Measurements from ENCODE around the gene TSPEAR. TPM values are rescaled to one million over a fixed set of nuclear protein-coding genes. Genes with fewer than 3 reads are reported as not detected.

Gene TSPEAR
- total and polyA plus RNA-seq, 10 donors, result 0.02 to 0.22 (median 0.03) TPM; not detected in 7

DNA sequence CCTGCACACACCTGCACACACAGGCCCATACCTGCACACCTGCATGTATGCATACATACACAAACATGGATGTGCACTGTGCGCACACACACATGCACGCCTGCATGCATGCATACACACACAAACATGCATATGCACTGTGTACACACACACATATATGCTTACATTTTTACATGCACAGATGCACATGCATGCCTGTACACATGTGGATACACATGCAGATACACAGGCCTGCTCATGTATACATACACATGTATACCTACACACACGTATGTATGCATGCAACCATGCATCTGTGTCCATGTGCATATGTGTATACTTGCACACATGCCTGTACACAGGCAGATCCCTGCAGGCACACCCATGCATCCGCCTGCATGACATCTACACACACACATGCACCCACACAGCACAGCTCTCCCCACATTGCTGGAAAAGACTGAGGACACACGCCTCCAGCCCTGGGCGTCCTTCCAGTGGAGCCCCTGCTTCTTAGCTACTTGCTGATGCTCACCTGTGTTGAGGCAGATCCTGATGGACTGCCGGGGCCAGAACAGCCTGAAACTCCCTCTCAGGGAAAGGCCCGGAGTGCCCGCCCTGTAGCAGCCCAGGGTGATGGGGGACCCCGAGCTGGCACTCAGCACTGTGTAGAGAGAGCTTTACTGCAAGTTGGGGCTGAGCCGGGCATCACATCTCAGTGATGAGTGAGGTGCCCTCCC, 200.0 kb downstream of the TSPEAR start:
- Histone ChIP-seq H3K9me3 (no peaks in the 10 kb centered on the region), H3K4me1 (peaks cover 0 to 29% (median 16%) of the 10 kb centered on the region in 6 donors), H3K27ac (no peak overlapping the region), H3K27me3 (replicated peaks in 1 of 7) (peaks cover 0 to 30% (median 0%) of the 10 kb centered on the region in 7 donors), H3K36me3 (no peaks in the 10 kb centered on the region), H3K4me3 (no peak overlapping the region)
- 84 to 92% (median 90%) methylated on average over 7 to 11 of the region's 11 CpGs for WGBS, 5 donors
- no peak for TF ChIP-seq POLR2A (IDR thresholded peaks at IDR 0.05)
- no peak for DNase-seq
- intact Hi-C loops (cut with DNase I; ENCODE audit: low total_unique reads), result loop anchor here (5.0 kb wide), 2 partner anchors 231 to 281 kb away; no protein-coding TSS in a partner anchor

DNA sequence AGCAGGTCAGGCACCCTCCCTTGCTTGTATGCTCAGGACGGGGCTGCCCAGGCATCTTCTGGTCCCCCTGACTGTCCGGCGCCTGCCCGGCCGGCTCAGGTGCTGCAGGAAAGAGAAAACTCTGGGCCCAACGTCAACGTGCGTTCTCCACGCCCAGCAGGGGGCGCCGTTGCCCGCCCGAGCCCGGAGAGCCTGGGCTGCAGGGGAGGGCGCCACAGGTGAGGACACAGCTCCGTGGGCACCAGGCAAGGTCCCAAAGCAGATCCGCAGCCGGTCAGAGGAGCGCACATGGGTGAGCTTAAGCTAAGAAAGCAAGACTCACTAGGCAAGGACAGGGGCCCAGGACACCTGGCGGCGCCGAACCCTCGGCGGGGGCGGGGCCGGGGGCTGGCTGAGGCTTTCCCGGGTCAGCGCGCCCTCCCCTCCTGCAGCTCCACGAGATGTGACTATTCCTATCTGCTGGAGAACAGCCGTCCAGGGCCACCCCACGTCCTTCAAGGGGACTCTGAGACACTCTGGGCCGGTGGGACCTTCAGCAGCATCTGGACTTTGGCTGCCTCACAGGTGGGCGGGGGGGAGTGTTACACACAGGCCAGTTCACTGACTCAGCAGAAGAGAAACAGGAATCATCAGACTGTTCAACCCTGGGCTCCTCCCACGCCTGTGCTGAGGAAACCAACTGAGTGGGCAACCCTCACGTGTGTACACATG, 200.7 kb downstream of the TSPEAR start:
- peaks cover 0 to 30% (median 0%) of the 10 kb centered on the region in 7 donors for H3K27me3 ChIP-seq (replicated peaks in 1 of 7)
- 8 to 22% (median 18%) methylated on average over 14 to 36 of the region's 36 CpGs for WGBS, 5 donors
- intact Hi-C loops (cut with DNase I; ENCODE audit: low total_unique reads), result loop anchor here (5.0 kb wide), 2 partner anchors 232 to 282 kb away; no protein-coding TSS in a partner anchor
- peak in 2 of 3 donors; percentile 50 to 69 for TF ChIP-seq POLR2AphosphoS5 (IDR thresholded peaks at IDR 0.05)
- TF ChIP-seq, protein P1, sequence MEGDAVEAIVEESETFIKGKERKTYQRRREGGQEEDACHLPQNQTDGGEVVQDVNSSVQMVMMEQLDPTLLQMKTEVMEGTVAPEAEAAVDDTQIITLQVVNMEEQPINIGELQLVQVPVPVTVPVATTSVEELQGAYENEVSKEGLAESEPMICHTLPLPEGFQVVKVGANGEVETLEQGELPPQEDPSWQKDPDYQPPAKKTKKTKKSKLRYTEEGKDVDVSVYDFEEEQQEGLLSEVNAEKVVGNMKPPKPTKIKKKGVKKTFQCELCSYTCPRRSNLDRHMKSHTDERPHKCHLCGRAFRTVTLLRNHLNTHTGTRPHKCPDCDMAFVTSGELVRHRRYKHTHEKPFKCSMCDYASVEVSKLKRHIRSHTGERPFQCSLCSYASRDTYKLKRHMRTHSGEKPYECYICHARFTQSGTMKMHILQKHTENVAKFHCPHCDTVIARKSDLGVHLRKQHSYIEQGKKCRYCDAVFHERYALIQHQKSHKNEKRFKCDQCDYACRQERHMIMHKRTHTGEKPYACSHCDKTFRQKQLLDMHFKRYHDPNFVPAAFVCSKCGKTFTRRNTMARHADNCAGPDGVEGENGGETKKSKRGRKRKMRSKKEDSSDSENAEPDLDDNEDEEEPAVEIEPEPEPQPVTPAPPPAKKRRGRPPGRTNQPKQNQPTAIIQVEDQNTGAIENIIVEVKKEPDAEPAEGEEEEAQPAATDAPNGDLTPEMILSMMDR (IDR thresholded peaks at IDR 0.05 in 8 of 11, conservative IDR thresholded peaks at IDR 0.05 in 3 of 11), result peak; percentile 68 to 92 (median 85)
- TF ChIP-seq POLR2A (IDR thresholded peaks at IDR 0.05), result peak in 1 of 3 donors; percentile 6
- peak overlapping the region in 1 of 8 donors; percentile 33 for H3K27ac ChIP-seq
- peaks cover 0 to 29% (median 16%) of the 10 kb centered on the region in 6 donors for H3K4me1 ChIP-seq
- H3K4me3 ChIP-seq, result peak overlapping the region in 5 of 8 donors; percentile 16 to 62 (median 25)
- peak; percentile 94 for DNase-seq
- H3K36me3 ChIP-seq, result no peaks in the 10 kb centered on the region
- no peaks in the 10 kb centered on the region for H3K9me3 ChIP-seq

DNA sequence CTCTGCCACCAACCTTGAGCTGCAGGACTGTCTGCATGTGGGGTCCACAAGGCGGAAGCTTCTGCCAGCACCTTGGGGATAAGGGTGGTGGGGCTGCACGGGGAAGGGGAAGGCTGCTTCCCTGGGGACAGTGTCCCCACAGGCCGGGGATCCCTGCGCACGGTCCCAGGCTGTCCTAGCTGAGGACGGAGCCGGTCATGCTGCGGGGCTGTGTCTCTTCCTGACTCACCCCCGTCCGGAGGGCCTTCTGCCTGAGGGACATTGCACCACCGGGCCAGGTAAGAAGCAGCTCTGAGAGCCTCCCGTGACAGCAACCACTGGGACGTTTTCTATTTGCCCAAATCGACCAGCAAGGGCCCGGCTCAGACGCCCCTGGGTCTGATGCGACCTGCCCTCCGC, 201.3 kb downstream of the TSPEAR start:
- Histone ChIP-seq H3K27me3 (replicated peaks in 1 of 7) (peaks cover 0 to 30% (median 0%) of the 10 kb centered on the region in 7 donors), H3K36me3 (no peaks in the 10 kb centered on the region), H3K27ac (no peak overlapping the region), H3K4me3 (peak overlapping the region in 1 of 8 donors; percentile 62), H3K9me3 (no peaks in the 10 kb centered on the region), H3K4me1 (peaks cover 0 to 29% (median 16%) of the 10 kb centered on the region in 6 donors)
- no peak for DNase-seq
- intact Hi-C loops (cut with DNase I; ENCODE audit: low total_unique reads), result loop anchor here (5.0 kb wide), 2 partner anchors 232 to 282 kb away; no protein-coding TSS in a partner anchor
- TF ChIP-seq POLR2A (IDR thresholded peaks at IDR 0.05), result no peak
- 63 to 71% (median 67%) methylated on average over 15 to 18 of the region's 18 CpGs for WGBS, 5 donors

DNA sequence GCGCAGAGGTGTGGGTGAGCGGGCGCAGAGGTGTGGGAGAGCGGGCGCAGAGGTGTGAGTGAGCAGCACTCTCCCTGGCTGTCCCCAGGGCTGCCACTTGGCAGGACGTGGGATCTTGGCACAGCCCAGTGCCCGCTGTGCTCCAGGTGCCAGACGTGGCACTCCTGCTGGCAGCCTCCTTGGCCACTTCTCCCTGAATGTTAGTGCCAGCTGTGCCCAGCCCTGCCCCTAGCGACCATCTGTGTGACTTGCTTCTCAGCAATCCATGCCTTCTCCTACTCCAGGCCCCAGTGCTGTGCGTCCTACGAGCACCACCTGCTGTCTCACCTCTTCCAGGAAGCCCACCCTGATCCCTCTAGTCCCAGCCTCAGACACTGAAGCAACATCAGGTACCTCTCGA, 201.8 kb downstream of the TSPEAR start:
- no peak for DNase-seq
- Histone ChIP-seq H3K27ac (no peak overlapping the region), H3K9me3 (no peaks in the 10 kb centered on the region), H3K4me3 (no peak overlapping the region), H3K36me3 (no peaks in the 10 kb centered on the region), H3K4me1 (peaks cover 0 to 33% (median 17%) of the 10 kb centered on the region in 6 donors), H3K27me3 (replicated peaks in 1 of 7) (peaks cover 0 to 30% (median 0%) of the 10 kb centered on the region in 7 donors)
- intact Hi-C loops (cut with DNase I; ENCODE audit: low total_unique reads), result no loop called here
- WGBS, 5 donors, result 73 to 87% (median 80%) methylated on average over 11 to 12 of the region's 12 CpGs
- TF ChIP-seq POLR2AphosphoS5 (IDR thresholded peaks at IDR 0.05) (no peak), POLR2A (IDR thresholded peaks at IDR 0.05) (no peak)
- TF ChIP-seq, protein P1 (IDR thresholded peaks at IDR 0.05 in 8 of 11, conservative IDR thresholded peaks at IDR 0.05 in 3 of 11), result no peak

Data from spleen (tissue), 11 donors.